ENCODE measurements around the gene ATP6V1G2. TPM values are rescaled to one million over a fixed set of nuclear protein-coding genes. Genes with fewer than 3 reads are reported as not detected.
A peak's percentile ranks its signal among the peaks of the same experiment; 100 is the strongest.
"Not testable (repeated sequence)": the region's sequence is repeated elsewhere in the genome, so short reads cannot be mapped to it uniquely, and the experiment has no call there.

The ATP6V1G2 gene
- total and polyA plus RNA-seq, 2 experiments from 2014 or later, result 2.4 to 2.7 TPM

DNA sequence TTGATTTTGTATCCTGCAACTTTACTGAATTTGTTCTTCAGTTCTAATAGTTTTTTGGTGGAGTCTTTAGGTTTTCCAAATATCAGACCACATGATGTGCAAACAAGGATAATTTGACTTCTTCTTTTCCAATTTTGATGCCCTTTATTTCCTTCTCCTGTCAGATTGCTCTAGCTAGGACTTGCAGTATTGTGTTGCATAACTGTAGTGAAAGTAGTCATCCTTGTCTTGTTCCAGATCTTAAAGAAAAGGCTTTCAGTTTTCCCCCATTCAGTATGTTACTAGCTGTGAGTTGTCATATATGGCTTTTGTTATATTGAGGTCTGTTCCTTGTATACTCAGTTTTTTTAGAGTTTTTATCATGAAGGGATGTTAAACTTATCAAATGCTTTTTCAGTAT, 43.8 kb downstream of the ATP6V1G2 start (continued):
- TF ChIP-seq POLR2AphosphoS5 (IDR thresholded peaks at IDR 0.05; ENCODE audit: low read depth), result no peak
- no peak for TF ChIP-seq ZNF114 (CRISPR knock-in tag; IDR thresholded peaks at IDR 0.05)
- TF ChIP-seq, protein P1, sequence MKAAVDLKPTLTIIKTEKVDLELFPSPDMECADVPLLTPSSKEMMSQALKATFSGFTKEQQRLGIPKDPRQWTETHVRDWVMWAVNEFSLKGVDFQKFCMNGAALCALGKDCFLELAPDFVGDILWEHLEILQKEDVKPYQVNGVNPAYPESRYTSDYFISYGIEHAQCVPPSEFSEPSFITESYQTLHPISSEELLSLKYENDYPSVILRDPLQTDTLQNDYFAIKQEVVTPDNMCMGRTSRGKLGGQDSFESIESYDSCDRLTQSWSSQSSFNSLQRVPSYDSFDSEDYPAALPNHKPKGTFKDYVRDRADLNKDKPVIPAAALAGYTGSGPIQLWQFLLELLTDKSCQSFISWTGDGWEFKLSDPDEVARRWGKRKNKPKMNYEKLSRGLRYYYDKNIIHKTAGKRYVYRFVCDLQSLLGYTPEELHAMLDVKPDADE (IDR thresholded peaks at IDR 0.05), result no peak
- no peak for TF ChIP-seq JUNB (IDR thresholded peaks at IDR 0.05; ENCODE audit: unreplicated experiment)
- no peak for TF ChIP-seq EZH2phosphoT487 (IDR thresholded peaks at IDR 0.05; ENCODE audit: unreplicated experiment)
- TF ChIP-seq, protein P2, sequence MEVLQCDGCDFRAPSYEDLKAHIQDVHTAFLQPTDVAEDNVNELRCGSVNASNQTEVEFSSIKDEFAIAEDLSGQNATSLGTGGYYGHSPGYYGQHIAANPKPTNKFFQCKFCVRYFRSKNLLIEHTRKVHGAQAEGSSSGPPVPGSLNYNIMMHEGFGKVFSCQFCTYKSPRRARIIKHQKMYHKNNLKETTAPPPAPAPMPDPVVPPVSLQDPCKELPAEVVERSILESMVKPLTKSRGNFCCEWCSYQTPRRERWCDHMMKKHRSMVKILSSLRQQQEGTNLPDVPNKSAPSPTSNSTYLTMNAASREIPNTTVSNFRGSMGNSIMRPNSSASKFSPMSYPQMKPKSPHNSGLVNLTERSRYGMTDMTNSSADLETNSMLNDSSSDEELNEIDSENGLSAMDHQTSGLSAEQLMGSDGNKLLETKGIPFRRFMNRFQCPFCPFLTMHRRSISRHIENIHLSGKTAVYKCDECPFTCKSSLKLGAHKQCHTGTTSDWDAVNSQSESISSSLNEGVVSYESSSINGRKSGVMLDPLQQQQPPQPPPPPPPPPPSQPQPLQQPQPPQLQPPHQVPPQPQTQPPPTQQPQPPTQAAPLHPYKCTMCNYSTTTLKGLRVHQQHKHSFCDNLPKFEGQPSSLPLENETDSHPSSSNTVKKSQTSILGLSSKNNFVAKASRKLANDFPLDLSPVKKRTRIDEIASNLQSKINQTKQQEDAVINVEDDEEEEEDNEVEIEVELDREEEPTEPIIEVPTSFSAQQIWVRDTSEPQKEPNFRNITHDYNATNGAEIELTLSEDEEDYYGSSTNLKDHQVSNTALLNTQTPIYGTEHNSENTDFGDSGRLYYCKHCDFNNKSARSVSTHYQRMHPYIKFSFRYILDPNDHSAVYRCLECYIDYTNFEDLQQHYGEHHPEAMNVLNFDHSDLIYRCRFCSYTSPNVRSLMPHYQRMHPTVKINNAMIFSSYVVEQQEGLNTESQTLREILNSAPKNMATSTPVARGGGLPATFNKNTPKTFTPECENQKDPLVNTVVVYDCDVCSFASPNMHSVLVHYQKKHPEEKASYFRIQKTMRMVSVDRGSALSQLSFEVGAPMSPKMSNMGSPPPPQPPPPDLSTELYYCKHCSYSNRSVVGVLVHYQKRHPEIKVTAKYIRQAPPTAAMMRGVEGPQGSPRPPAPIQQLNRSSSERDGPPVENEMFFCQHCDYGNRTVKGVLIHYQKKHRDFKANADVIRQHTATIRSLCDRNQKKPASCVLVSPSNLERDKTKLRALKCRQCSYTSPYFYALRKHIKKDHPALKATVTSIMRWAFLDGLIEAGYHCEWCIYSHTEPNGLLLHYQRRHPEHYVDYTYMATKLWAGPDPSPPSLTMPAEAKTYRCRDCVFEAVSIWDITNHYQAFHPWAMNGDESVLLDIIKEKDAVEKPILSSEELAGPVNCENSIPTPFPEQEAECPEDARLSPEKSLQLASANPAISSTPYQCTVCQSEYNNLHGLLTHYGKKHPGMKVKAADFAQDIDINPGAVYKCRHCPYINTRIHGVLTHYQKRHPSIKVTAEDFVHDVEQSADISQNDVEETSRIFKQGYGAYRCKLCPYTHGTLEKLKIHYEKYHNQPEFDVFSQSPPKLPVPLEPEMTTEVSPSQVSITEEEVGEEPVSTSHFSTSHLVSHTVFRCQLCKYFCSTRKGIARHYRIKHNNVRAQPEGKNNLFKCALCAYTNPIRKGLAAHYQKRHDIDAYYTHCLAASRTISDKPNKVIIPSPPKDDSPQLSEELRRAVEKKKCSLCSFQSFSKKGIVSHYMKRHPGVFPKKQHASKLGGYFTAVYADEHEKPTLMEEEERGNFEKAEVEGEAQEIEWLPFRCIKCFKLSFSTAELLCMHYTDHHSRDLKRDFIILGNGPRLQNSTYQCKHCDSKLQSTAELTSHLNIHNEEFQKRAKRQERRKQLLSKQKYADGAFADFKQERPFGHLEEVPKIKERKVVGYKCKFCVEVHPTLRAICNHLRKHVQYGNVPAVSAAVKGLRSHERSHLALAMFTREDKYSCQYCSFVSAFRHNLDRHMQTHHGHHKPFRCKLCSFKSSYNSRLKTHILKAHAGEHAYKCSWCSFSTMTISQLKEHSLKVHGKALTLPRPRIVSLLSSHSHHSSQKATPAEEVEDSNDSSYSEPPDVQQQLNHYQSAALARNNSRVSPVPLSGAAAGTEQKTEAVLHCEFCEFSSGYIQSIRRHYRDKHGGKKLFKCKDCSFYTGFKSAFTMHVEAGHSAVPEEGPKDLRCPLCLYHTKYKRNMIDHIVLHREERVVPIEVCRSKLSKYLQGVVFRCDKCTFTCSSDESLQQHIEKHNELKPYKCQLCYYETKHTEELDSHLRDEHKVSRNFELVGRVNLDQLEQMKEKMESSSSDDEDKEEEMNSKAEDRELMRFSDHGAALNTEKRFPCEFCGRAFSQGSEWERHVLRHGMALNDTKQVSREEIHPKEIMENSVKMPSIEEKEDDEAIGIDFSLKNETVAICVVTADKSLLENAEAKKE (CRISPR knock-in tag; IDR thresholded peaks at IDR 0.05), result no peak
- TF ChIP-seq NANOG (IDR thresholded peaks at IDR 0.05; ENCODE audit: borderline replicate concordance), result no peak
- no peak for TF ChIP-seq STAT1 (IDR thresholded peaks at IDR 0.05; ENCODE audit: unreplicated experiment)

DNA sequence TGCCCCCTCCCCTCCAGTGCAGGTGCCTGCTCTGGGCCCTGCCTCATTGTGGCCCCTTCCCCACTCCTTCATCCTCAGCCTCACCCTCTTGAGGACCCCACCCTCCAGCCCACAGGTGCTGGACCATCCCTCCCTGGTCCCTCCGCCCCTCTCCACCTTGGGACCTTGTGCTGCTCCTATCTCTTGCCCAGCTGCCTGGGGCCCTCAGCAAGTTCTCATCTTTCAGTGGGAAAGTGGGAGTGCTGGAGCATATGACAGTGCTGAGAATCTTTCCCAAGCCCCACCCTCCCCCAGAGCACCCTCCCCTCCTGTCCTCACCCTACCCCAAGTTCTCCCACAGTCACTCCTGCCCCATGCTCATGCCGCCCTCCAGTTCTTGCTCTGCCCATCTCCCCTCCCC, 46.8 kb downstream of the ATP6V1G2 start:
- H3F3A ChIP-seq (replicated peaks; ENCODE audit: low read depth); H3K27ac ChIP-seq (ENCODE audit: low read depth); H3K36me3 Mint-ChIP-seq (ENCODE audit: low read depth); DNase-seq (ENCODE audit: low spot score); ATAC-seq; H3K27ac Mint-ChIP-seq; H3K9me2 ChIP-seq (ENCODE audit: insufficient read depth); H3K36me3 ChIP-seq (ENCODE audit: insufficient read depth); H3K9me3 Mint-ChIP-seq; H2AFZ ChIP-seq: not testable (repeated sequence)
- Histone ChIP-seq H3K4me1 (ENCODE audit: insufficient read depth) (peaks cover 22% of the 10 kb centered on the region), H3K79me2 (replicated peaks; ENCODE audit: insufficient read depth) (peaks cover 42% of the 10 kb centered on the region), H3K4me2 (peak overlapping the region; percentile 79), H3K4me3 (peak overlapping the region; percentile 80), H4K20me1 (replicated peaks; ENCODE audit: insufficient read depth) (peaks cover 12% of the 10 kb centered on the region), H3K27me3 (ENCODE audit: insufficient read depth) (peaks cover 38% of the 10 kb centered on the region)
- H3K4me1 Mint-ChIP-seq, result peaks cover 39% of the 10 kb centered on the region
- peak overlapping the region; percentile 91 for H3K4me3 Mint-ChIP-seq
- peaks cover 27% of the 10 kb centered on the region for H3K27me3 Mint-ChIP-seq (ENCODE audit: insufficient read depth, low read depth, poor library complexity)

All from GM23338 (cell line).